Osteoblast (primary cell): ENCODE measurements around the gene CRIP1. TPM values are rescaled to one million over a fixed set of nuclear protein-coding genes. Genes with fewer than 3 reads are reported as not detected.

Source experiments
- DNase-seq: peaks from one replicate; pipeline ENCODE4 v3.0.0; 2011; ENCODE audit warnings: low spot score, mixed read lengths; ENCODE audit not compliant: insufficient read length; ENCODE audit errors: missing footprints
- H2AFZ ChIP-seq: 2 replicates; pipeline ENCODE4 v1.6.0; 2011; ENCODE audit warnings: mild to moderate bottlenecking, low read length
- H3K27ac ChIP-seq: 2 replicates; pipeline ENCODE4 v1.5.1; 2011; ENCODE audit warnings: mild to moderate bottlenecking, low read depth, low read length, moderate library complexity
- H3K27me3 ChIP-seq: 2 replicates; pipeline ENCODE4 v1.6.0; 2012; ENCODE audit warnings: mild to moderate bottlenecking, control low read depth, inconsistent platforms, low read length, moderate library complexity; ENCODE audit not compliant: insufficient read depth
- H3K36me3 ChIP-seq: 2 replicates; pipeline ENCODE4 v1.5.1; 2011; ENCODE audit warnings: mild to moderate bottlenecking, low read length, control low read depth, moderate library complexity; ENCODE audit not compliant: insufficient read depth
- H3K4me1 ChIP-seq: 2 replicates; pipeline ENCODE4 v1.5.1; 2011; ENCODE audit warnings: mild to moderate bottlenecking, low read length, control low read depth, moderate library complexity; ENCODE audit not compliant: insufficient read depth
- H3K4me2 ChIP-seq: 2 replicates; pipeline ENCODE4 v1.6.0; 2011; ENCODE audit warnings: mild to moderate bottlenecking, low read length; ENCODE audit not compliant: insufficient read depth
- H3K4me3 ChIP-seq: fragments of 200-600 bp; sonication (generic); 3 replicates; pipeline ENCODE4 v1.5.1; 2012; ENCODE audit warnings: mild to moderate bottlenecking, low read length, inconsistent platforms; ENCODE audit not compliant: insufficient read depth
- H3K79me2 ChIP-seq: 2 replicates; pipeline ENCODE4 v1.6.0; 2012; ENCODE audit warnings: mild to moderate bottlenecking, low read length, control low read depth, inconsistent platforms; ENCODE audit not compliant: insufficient read depth
- H3K9me3 ChIP-seq: 2 replicates; pipeline ENCODE4 v1.5.1; 2011; ENCODE audit warnings: low read depth, low read length, control low read depth
- H4K20me1 ChIP-seq: 2 replicates; pipeline ENCODE4 v1.6.0; 2012; ENCODE audit warnings: mild to moderate bottlenecking, low read length, control low read depth; ENCODE audit not compliant: insufficient read depth
- CTCF ChIP-seq: IDR thresholded peaks from 2 replicates; pipeline ENCODE4 v1.5.1; 2011; ENCODE audit warnings: mild to moderate bottlenecking, low read depth, low read length, moderate library complexity; ENCODE audit errors: extremely low read depth
- total RNA-seq: library from RNA; depleted of rRNA; stranded (reverse); fragments of >200 nt; gene quantifications from 2 replicates; pipeline ENCODE4 v1.2.3, GENCODE V29; 2012

CRIP1 gene
- total RNA-seq: 5.0 and 8.7 TPM in 2 replicates

GRCh38 chr14:105486163-105486973 lies at the start of gene CRIP1:
CRIP1 (plus strand) TSS chr14:105486886; CDS start chr14:105487260, 374 bp downstream.
- no peak for TF ChIP-seq CTCF

GRCh38 chr14:105436891-105437722 lies 49.6 kb upstream of the CRIP1 start:
- Histone ChIP-seq H4K20me1 (peaks cover 68% of the 10 kb centered on the region), H3K9me3 (no peaks in the 10 kb centered on the region), H2AFZ (no peak overlapping the region), H3K27me3 (no peaks in the 10 kb centered on the region), H3K4me2 (no peak overlapping the region), H3K4me1 (no peaks in the 10 kb centered on the region), H3K79me2 (peaks cover 89% of the 10 kb centered on the region), H3K4me3 (no peak overlapping the region), H3K36me3 (peaks cover 2% of the 10 kb centered on the region), H3K27ac (no peak overlapping the region)
- no peak for TF ChIP-seq CTCF
- no peak for DNase-seq

More at GRCh38 chr14:105486163-105486973, at the start of gene CRIP1:
- Histone ChIP-seq H3K4me1 (peaks cover 14% of the 10 kb centered on the region), H3K27ac (no peak within 1 kb of the TSS), H3K9me3 (no peaks in the 10 kb centered on the region), H3K4me2 (peak within 1 kb of the TSS; percentile 28), H3K79me2 (no peaks in the 10 kb centered on the region), H4K20me1 (no peaks in the 10 kb centered on the region), H3K36me3 (no peaks in the 10 kb centered on the region), H3K4me3 (peak within 1 kb of the TSS; percentile 33), H3K27me3 (peaks cover 22% of the 10 kb centered on the region), H2AFZ (no peak within 1 kb of the TSS)
- no peak for DNase-seq

- Histone ChIP-seq H3K27me3 (no peaks in the 10 kb centered on the region), H4K20me1 (peaks cover 63% of the 10 kb centered on the region), H3K4me1 (no peaks in the 10 kb centered on the region), H3K36me3 (peaks cover 8% of the 10 kb centered on the region), H3K9me3 (no peaks in the 10 kb centered on the region), H3K79me2 (peaks cover 82% of the 10 kb centered on the region), H3K4me3 (no peak overlapping the region), H2AFZ (no peak overlapping the region), H3K27ac (no peak overlapping the region), H3K4me2 (no peak overlapping the region)
- DNase-seq: no peak
- TF ChIP-seq CTCF: no peak
Observed at GRCh38 chr14:105437723-105438500, 48.8 kb upstream of the CRIP1 start.
